Kidney (tissue), 14 donors: ENCODE results near the gene MRPS14. TPM values are rescaled to one million over a fixed set of nuclear protein-coding genes. Genes with fewer than 3 reads are reported as not detected.

ENCODE experiments used
- DNase-seq, 5 donors: peaks; one replicate each; pipeline ENCODE4 v3.0.0-alpha.2; 2013 to 2020
- FAIRE-seq: peaks from 2 replicates; lab custom pipeline; 2012; peaks lifted over from hg19 to GRCh38; lab: Jason Lieb, UNC
- H3K27ac ChIP-seq, 2 donors: one replicate each; pipeline ENCODE4 v1.7.0; 2013; ENCODE audit warnings: low read depth in 2 of 2, low read length in 2 of 2, inconsistent platforms in 1 of 2
- H3K27me3 ChIP-seq: one replicate; pipeline ENCODE4 v1.7.1; 2013; ENCODE audit warnings: low read length, inconsistent platforms; ENCODE audit not compliant: control insufficient read depth, insufficient read depth
- H3K36me3 ChIP-seq, 3 donors: one replicate each; pipeline versions ENCODE4 v1.7.0 to v1.7.1; 2013; ENCODE audit warnings: low read length in 3 of 3, control low read depth in 1 of 3, inconsistent platforms in 1 of 3; ENCODE audit not compliant: insufficient read depth in 3 of 3, control insufficient read depth in 2 of 3
- H3K4me1 ChIP-seq, 3 donors: one replicate each; pipeline versions ENCODE4 v1.7.0 to v1.7.1; 2013; ENCODE audit warnings: low read length in 3 of 3, inconsistent platforms in 1 of 3, low read depth in 1 of 3; ENCODE audit not compliant: control insufficient read depth in 2 of 3, insufficient read depth in 2 of 3
- H3K4me3 ChIP-seq, 3 donors: one replicate each; pipeline versions ENCODE4 v1.7.0 to v1.8.1; 2013; ENCODE audit warnings: low read length in 3 of 3, control low read depth in 1 of 3, inconsistent platforms in 1 of 3
- H3K9ac ChIP-seq, 3 donors: one replicate each; pipeline versions ENCODE4 v1.7.0 to v1.7.1; 2013; ENCODE audit warnings: low read length in 3 of 3, control low read depth in 1 of 3, inconsistent platforms in 1 of 3
- H3K9me3 ChIP-seq, 3 donors: one replicate each; pipeline versions ENCODE4 v1.7.0 to v1.7.1; 2013; ENCODE audit warnings: low read length in 3 of 3, control low read depth in 1 of 3, inconsistent platforms in 1 of 3; ENCODE audit not compliant: control insufficient read depth in 2 of 3, insufficient read depth in 1 of 3
- CTCF ChIP-seq: IDR thresholded peaks from 3 replicates; pipeline ENCODE4 v1.5.1; 2012; ENCODE audit warnings: mild to moderate bottlenecking, moderate library complexity, borderline replicate concordance; ENCODE audit not compliant: insufficient read depth; ENCODE audit errors: extremely low read depth
- intact Hi-C: fragments of 100-400 bp; cut with DNase I; formaldehyde crosslinking; loops from one replicate; pipeline ENCODE4 v1.11.1; 2022
- polyA plus RNA-seq: library from polyadenylated mRNA; stranded (reverse); fragments of 350-450 nt; fragmentation: Illumina TruSeq; extraction: RNeasy Lipid Tissue Mini Kit (QIAGEN cat#74804); gene quantifications from one replicate; pipeline ENCODE4 v1.2.3, GENCODE V29; 2014; ENCODE audit warnings: low read depth, low replicate concordance; ENCODE audit not compliant: insufficient read depth
- total RNA-seq: library from RNA; stranded (reverse); fragmentation: NEBNext Ultra II Directional; extraction: Animal tissue kit (Norgen Biotek cat#: 25700); gene quantifications from one replicate; pipeline ENCODE4 v1.2.1, GENCODE V29; 2021
- donor health status: control.
- donor health status: control.
- donor health status: control.
- donor health status: control.
- donor health status: control.
- donor health status: DM: yes; HTN: yes; CAD: no.
- donor health status: Normal renal cell carcinoma (clear cell type).

MRPS14 gene
- total and polyA plus RNA-seq, 2 donors from 2014 or later = 35.7 to 48.0 TPM

- DNase-seq = peak in 2 of 5 donors; percentile 14 to 70
- Histone ChIP-seq H3K9me3 (no peaks in the 10 kb centered on the region), H3K27me3 (no peaks in the 10 kb centered on the region), H3K36me3 (peaks cover 0 to 7% (median 4%) of the 10 kb centered on the region in 3 donors), H3K4me1 (no peaks in the 10 kb centered on the region), H3K9ac (no peak overlapping the region), H3K4me3 (no peak overlapping the region), H3K27ac (no peak overlapping the region)
- intact Hi-C loops = loop anchor here (10.0 kb wide), 1 partner anchor 208 kb away; no protein-coding TSS in a partner anchor
- FAIRE-seq = peak; percentile 30
- peak; percentile 47 for TF ChIP-seq CTCF
Observed at GRCh38 chr1:174982971-174983689, 40.1 kb downstream of the MRPS14 start.

GRCh38 chr1:174976436-174977108 is 46.7 kb downstream of the MRPS14 start:
- Histone ChIP-seq H3K27ac (no peak overlapping the region), H3K36me3 (peaks cover 0 to 4% (median 0%) of the 10 kb centered on the region in 3 donors), H3K27me3 (no peaks in the 10 kb centered on the region), H3K9me3 (no peaks in the 10 kb centered on the region), H3K4me3 (no peak overlapping the region), H3K9ac (no peak overlapping the region), H3K4me1 (no peaks in the 10 kb centered on the region)
- TF ChIP-seq CTCF = no peak
- intact Hi-C loops = no loop called here
- no peak for FAIRE-seq
- no peak for DNase-seq

GRCh38 chr1:174975764-174976163 is 47.5 kb downstream of the MRPS14 start:
- H3K9me3 ChIP-seq = no peaks in the 10 kb centered on the region
- DNase-seq (no peak), FAIRE-seq (no peak)
- H3K4me3 ChIP-seq = no peak overlapping the region
- intact Hi-C loops = no loop called here
- H3K27me3 ChIP-seq = no peaks in the 10 kb centered on the region
- H3K27ac ChIP-seq = no peak overlapping the region
- TF ChIP-seq CTCF = no peak
- H3K4me1 ChIP-seq = no peaks in the 10 kb centered on the region
- no peak overlapping the region for H3K9ac ChIP-seq
- H3K36me3 ChIP-seq = peaks cover 0 to 4% (median 0%) of the 10 kb centered on the region in 3 donors
